Epithelial cell of esophagus (primary cell): ENCODE results near the gene GLT6D1.

ENCODE experiments used
- DNase-seq: peaks from one replicate; pipeline ENCODE4 v3.0.0; 2010; ENCODE audit warnings: low read depth
- H3K4me3 ChIP-seq: 2 replicates; pipeline ENCODE4 v1.5.1; 2011; ENCODE audit warnings: mild to moderate bottlenecking, low read length, control low read depth
- TF ChIP-seq, protein P1 (sequence below): IDR thresholded peaks from 2 replicates; pipeline ENCODE4 v1.5.1; 2011; ENCODE audit warnings: low read depth, mild to moderate bottlenecking, low read length, control low read depth, inconsistent platforms; ENCODE audit not compliant: insufficient read depth; ENCODE audit errors: missing control alignments

The GLT6D1 gene

GRCh38 chr9:135622415-135623020 lies 16.8 kb downstream of the GLT6D1 start:
- TF ChIP-seq, protein P1, sequence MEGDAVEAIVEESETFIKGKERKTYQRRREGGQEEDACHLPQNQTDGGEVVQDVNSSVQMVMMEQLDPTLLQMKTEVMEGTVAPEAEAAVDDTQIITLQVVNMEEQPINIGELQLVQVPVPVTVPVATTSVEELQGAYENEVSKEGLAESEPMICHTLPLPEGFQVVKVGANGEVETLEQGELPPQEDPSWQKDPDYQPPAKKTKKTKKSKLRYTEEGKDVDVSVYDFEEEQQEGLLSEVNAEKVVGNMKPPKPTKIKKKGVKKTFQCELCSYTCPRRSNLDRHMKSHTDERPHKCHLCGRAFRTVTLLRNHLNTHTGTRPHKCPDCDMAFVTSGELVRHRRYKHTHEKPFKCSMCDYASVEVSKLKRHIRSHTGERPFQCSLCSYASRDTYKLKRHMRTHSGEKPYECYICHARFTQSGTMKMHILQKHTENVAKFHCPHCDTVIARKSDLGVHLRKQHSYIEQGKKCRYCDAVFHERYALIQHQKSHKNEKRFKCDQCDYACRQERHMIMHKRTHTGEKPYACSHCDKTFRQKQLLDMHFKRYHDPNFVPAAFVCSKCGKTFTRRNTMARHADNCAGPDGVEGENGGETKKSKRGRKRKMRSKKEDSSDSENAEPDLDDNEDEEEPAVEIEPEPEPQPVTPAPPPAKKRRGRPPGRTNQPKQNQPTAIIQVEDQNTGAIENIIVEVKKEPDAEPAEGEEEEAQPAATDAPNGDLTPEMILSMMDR = no peak
- DNase-seq = no peak
- H3K4me3 ChIP-seq = no peak overlapping the region

- TF ChIP-seq, protein P1 = no peak
- no peak for DNase-seq
- H3K4me3 ChIP-seq = no peak overlapping the region
Observed at GRCh38 chr9:135620558-135620957, 18.8 kb downstream of the GLT6D1 start.

GRCh38 chr9:135619599-135619886 lies 19.8 kb downstream of the GLT6D1 start:
- TF ChIP-seq, protein P1 = no peak
- DNase-seq = no peak
- no peak overlapping the region for H3K4me3 ChIP-seq

DNA sequence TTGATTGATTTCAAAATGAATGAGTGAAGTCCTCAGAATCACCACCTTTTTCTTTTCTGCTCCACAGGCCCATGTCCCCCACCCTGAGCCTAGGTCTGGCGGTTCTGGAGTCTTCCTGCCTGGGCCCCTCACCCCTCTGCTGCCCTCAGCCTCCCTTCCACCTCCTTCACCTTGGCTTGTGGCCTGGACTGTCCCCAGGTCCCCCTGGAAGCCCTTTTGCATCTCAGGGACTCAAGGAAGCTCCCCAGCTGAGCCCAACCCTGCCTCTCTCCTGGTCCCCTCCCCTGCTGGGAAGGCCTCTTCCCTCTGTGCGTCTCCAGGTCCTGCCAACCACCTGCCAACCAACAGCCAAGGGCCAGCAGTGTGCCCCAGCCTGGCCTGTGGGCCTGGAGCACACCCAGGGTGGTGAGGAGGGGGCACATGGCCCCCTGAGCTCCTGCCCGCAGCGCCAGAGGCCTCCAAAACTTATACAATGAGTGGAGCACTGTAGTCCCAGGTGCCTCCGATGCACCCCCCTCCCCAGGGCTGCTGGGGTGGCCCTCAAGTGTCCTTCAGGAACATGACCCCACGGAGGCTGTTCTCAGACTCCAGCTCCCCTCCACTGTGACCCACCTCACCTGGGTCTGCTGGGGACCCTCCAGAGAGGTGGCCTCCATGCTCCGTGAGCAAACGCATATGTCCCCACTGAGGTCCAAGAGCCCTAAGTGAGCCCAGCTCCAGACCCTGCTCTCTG lies 20.3 kb downstream of the GLT6D1 start:
- TF ChIP-seq, protein P1 = no peak
- DNase-seq = no peak
- no peak overlapping the region for H3K4me3 ChIP-seq

- no peak for DNase-seq
- TF ChIP-seq, protein P1 = no peak
- H3K4me3 ChIP-seq = no peak overlapping the region
Observed at GRCh38 chr9:135617991-135618411, 21.3 kb downstream of the GLT6D1 start.

DNA sequence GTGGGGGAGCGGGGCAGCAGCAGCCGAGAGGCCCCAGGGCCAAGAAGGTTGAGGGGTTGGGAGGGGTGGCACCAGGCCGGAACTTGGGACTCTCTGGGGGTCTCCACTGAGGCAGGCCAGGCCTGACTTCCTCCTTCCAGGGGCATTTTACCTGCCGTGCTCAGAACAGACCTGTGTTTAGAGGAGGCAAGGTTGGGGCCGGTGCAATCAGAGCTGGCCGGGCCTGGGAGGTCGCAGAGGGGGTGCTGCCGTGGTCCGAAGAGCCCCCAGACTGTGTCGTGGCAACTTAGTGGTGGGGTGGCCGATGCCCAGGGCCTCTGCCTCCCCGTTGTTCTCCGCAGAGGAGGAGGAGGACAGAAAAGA lies 21.8 kb downstream of the GLT6D1 start:
- no peak overlapping the region for H3K4me3 ChIP-seq
- TF ChIP-seq, protein P1 = no peak
- no peak for DNase-seq
